D721Med (cell line): Measurements from ENCODE around the gene CELF3.

Experiments
- DNase-seq: peaks from one replicate; pipeline ENCODE4 v3.0.0; 2011; ENCODE audit warnings: low spot score; ENCODE audit not compliant: insufficient read length
- FAIRE-seq: peaks from 2 replicates; lab custom pipeline; 2011; peaks lifted over from hg19 to GRCh38; lab: Jason Lieb, UNC
- CTCF ChIP-seq: IDR thresholded peaks from 2 replicates; pipeline ENCODE4 v1.5.1; 2012; ENCODE audit warnings: mild to moderate bottlenecking, control low read depth; ENCODE audit not compliant: insufficient read depth; ENCODE audit errors: missing control alignments

The CELF3 gene

DNA sequence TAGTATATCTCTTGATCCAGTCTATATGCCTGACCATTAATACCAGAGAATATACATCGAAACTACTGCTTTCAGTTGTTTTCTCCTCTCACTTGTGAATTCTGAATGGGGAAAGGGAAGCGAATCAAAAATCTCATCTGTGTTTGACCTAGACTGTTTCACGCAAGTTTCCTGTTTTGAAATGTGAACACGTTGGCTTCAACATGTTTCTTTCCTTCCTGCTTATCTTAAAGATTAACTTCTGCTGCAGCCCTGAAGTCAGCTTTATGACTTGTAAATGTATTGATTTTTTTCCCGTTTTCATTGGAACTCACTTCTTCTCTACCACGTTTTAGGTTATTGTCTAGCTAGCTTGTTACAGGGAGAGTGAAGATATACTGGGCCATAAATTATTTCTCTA is 54.9 kb downstream of the CELF3 start:
- DNase-seq (no peak), FAIRE-seq (peak; percentile 93)
- no peak for TF ChIP-seq CTCF

- DNase-seq (no peak), FAIRE-seq (no peak)
- no peak for TF ChIP-seq CTCF
These were observed 61.2 kb downstream of the CELF3 start for GRCh38 chr1:151655371-151655770.

DNA sequence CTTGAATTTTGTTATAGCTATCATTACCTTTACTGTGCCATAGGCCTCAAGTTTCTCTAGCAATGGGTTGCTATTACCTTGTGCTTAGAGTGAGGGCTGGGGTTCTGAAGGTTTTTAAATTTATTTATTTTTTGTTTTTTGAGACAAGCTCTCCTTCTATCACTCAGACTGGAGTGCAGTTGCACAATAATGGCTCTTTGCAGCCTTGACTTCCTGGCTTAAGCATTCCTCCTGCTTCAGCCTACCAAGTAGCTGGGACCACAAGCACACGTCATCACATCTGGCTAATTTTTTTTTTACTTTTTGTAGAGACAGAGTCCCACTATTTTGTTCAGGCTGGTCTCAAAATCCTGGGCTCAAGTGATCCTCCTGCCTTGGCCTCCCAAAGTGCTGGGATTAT is 63.2 kb downstream of the CELF3 start:
- FAIRE-seq (no peak), DNase-seq (no peak)

More for the DNA sequence above, 63.2 kb downstream of the CELF3 start:
- no peak for TF ChIP-seq CTCF
